PFSK-1 (cell line): ENCODE data around the gene PLEKHM3.

Experiments
- POLR2AphosphoS5 ChIP-seq: IDR thresholded peaks from 2 replicates; pipeline ENCODE4 v1.6.1; 2012; ENCODE audit warnings: low read depth, mild to moderate bottlenecking, control low read depth, low read length, moderate library complexity
- SIN3A ChIP-seq: IDR thresholded peaks from 2 replicates; pipeline ENCODE4 v1.6.1; 2012; ENCODE audit warnings: mild to moderate bottlenecking, low read length, moderate library complexity, borderline replicate concordance; ENCODE audit not compliant: insufficient read depth
- TAF1 ChIP-seq: IDR thresholded peaks from 2 replicates; pipeline ENCODE4 v1.6.1; 2012; ENCODE audit warnings: low read length, control low read depth, borderline replicate concordance; ENCODE audit not compliant: insufficient read depth

DNA sequence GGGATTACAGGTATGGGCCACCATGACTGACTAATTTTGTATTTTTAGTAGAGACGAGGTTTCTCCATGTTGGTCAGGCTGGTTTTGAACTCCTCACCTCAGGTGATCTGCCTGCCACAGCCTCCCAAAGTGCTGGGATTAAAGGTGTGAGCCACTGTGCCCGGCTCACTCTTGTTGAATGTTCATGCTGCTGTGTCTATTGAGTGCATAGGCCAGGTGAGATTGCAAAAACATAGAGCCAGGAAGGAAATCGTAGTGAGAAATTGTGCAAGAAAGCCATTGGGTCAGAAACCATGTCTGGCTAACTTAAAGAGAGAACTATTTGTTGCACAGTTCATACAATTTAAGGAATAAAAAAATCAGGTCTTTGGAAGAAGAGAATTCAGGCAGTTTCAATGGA, 210.1 kb downstream of the PLEKHM3 start:
- TF ChIP-seq POLR2AphosphoS5 (no peak), SIN3A (no peak), TAF1 (no peak)
